ENCODE measurements around the gene HABP4.

The HABP4 gene

DNA sequence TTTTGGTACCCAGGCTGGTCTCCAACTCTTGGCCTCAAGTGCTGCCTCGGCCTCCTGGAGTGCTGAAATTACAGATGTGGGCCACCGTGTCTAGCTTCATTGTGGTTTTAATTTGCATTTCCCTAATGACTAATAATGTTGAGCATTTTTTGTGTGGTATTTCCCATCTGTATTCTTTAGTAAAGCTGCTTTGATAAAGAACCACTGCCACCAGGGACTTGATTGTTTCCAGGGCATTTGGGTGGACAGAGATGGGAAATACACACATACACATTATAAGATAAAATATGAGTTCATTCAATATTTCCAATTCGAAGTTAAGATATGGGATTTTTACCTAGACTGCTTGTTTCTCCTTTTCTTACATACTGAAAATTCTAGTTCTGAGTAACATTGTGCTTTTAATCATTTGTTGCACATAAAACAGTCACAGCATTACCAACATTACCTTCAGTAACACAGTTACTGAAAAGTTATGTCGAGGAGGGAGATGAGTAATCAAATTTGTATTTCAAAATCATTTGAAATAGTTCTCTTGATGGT is 28.9 kb downstream of the HABP4 start:
- DNase-seq: peak; percentile 58

DNA sequence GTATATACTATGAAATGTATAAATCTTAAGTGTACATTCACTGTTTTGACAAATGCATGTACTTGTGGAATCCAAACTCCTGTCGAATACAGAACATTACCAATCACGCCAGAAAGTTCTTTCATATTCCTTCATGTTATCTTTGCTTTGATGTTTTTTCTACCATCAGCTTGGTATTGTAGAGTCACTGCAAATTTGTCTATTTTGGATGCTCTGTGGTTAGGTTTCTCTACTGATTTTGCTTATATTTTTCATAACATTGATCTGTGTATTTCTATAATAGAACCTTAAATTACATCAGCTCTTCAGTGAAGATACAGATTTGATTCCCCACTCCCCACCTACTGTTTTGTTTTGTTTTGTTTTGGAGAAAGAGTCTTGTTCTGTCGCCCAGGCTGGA is 30.8 kb downstream of the HABP4 start:
- DNase-seq: no peak

GRCh38 chr9:96482476-96482875 is 32.5 kb downstream of the HABP4 start:
- no peak for DNase-seq

GRCh38 chr9:96483197-96483596 is 33.2 kb downstream of the HABP4 start:
- DNase-seq: no peak

DNA sequence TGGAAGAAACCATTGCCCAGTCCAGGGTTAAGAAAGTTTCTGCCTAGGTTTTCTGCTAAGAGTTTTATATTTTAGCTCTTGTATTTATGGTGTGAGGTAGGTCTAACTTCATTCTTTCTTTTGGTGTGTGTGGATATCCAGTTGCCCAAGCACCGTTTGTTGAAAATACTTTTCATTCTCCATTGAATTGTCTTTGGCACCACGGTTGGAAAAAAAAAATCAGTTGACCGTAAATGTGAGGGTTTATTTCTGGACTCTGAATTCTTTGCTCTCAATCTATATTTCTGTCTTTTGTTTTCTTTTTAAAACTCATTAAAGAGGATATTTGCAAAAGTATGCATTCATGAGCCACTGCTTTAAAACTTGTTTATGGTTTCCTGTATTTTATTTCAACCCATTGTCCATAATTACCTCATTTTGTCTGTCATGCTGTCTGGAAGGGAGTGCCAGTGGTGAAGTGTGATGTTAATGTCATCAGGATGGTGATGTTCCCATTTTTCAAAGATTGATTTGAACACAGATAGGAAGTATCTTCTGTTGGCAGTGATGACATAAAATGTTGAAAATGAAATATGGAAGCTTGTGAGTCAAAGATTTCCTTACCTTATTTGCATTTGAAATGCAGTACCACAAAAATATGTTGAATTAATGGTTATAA is 33.9 kb downstream of the HABP4 start:
- peak; percentile 51 for DNase-seq

- DNase-seq: no peak
Measured at GRCh38 chr9:96484521-96484931, 34.6 kb downstream of the HABP4 start.

DNA sequence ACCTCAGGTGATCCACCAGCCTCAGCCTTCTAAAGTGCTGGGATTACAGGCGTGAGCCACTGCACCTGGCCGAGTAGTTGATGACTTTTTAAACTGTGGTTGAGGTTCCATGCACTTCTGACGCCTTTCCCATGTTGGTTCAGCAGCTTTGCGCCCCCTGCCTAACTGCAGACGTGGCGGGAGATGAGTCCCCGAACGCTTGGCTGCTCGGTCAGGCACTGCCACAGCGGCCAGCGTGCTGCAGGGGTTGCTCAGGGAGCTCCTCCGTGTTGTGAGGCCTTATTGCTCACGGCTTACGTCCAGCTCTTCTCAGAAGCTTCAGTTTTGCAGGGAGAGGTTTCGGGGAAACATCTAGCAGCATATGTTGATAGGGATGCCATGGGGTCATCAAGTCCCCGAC is 35.3 kb downstream of the HABP4 start:
- no peak for DNase-seq

DNA sequence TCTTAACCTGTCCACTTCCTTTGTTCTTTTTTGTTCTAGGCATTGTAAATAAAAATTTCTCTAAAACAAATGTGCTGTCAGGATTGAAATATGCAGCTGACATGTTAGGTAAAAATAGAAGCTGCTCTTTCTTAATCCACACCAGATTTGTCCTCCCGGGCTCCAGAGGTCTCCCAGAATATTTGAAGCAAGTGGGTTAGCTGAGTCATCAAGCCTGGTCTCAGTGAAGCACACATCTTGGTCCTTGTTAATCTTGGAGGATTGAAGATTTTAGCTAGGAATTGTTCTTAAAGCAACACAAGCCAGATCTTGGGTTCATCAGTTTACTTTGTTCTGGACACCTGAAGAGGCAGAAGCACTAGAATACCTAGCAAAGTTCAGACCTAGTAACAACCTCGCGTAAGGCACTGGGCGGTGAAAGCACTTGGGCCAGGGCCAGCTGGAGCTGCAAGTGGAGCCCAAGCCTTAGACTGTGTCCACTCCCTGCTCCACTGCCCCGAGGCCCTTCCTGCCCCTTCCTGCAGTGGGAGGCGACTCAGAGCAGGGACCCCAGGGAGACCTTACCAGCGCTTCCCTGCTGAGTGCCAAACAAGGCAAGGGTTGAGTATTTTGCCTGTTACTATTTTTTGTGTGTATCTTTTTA is 36.5 kb downstream of the HABP4 start:
- DNase-seq: peak; percentile 89

DNA sequence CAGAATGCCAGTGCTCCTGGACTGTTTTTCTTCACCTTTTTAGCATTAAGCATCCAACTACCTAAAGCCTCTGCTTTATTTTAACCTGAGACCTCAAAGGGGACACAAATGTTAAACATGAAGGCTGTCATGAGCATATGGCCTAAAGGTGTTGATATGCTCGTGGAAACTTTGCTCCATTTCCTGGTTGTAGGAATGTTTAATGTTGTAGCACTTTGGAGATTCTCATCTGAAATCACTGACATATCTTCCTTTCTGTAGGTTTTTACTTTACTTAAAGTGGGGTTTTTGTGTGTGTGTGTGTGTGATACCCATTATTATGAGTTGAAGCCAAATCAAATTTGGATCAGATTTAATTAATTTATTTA is 37.0 kb downstream of the HABP4 start:
- no peak for DNase-seq

GRCh38 chr9:96487949-96488348 is 38.0 kb downstream of the HABP4 start:
- peak; percentile 68 for DNase-seq

- DNase-seq: no peak
Measured at GRCh38 chr9:96489482-96489979, 39.6 kb downstream of the HABP4 start.

GRCh38 chr9:96490534-96491078 is 40.6 kb downstream of the HABP4 start:
- DNase-seq: no peak

DNA sequence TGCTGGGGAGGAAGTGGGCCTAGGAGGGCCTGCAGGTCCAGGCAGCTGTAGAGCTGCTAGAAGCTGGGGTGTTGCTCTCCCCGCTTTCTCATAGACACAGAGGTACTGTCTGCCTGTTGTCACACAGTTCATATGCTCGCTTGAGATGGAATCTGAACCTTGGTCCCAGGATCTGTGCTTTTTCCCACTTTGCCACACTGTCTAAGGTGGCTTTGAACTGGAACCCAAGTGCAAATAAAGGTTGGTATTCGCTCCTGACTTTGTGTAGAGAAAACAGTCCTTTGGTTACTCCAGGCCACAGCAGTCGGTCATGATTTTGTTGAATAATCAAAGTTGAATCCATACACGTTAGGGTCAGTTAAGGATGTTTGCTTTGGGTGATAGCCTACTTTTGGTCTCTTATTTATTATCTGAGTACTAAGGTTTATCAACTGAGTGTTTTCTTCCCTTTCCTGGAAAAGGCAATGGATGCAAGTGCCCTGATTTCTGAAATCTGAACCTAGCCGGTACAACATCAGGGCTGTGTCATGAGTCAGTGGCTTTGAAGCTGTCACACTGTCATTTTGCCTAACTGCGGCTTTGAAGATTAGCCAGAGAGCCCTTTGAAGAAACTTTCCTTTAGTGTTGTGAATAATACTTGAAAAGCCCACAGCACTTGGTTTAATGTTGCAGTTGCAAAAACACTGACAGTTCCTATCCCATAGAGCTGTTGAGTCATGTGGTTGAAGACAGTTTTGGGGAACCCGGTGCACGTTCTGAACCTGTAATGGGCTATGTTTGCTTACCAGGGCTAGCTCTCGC is 41.3 kb downstream of the HABP4 start:
- DNase-seq: no peak

DNA sequence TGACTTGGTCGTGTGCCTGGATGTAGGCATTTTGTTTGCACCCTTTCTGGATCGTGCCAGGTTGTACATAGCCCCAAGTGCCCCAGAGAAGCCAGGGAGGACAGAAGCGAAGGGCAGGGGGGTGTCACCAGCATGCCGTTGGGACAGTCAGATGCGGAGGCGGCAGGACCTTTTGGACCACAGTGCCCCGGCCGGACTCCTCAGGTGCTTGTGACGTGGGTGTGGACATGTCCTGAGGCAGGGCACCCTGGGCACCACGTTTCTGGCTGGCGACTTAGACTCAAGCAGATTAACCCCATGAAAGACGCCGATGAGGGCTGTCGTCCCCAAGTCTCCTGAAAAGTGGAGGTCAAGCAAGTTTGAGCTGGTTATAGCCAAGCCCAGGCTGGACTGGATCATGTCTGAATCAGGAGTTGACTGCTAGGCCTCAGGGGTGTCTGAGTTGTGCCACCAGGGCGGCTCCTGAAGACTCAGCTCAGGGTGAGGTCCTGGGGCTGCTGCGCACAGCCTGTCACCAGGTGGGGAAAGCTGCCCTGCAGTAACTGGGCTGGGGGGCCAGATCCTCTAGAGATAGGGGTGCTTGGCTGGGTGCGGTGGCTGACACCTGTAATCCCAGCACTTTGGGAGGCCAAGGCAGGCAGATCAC is 42.0 kb downstream of the HABP4 start:
- DNase-seq: no peak

DNA sequence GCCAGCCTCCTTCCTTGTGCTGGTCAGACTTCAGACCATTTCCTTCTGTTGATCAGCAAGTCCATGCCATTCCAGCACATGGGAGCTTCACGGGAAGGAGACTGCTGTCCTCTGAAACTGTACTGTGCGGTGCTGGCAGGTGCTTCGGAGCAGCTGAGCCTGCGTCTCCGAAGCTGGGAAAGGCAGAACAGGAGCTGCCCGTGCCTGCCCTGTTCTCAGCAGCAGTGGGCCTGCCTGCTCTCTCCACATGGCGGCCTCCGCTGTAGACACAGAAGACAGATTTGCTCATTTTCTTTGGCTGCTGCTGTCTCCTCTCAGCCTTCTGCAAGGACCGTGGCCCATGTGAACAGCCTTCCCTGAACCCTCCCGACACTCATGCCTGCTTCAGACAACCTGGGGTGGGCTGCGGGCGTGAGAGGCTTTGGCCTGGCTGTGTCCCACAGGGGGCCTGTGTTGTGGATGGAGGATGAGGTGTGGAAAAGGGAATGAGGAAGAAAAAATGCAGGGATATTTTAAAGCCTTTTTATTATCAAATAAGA is 43.1 kb downstream of the HABP4 start:
- no peak for DNase-seq

DNA sequence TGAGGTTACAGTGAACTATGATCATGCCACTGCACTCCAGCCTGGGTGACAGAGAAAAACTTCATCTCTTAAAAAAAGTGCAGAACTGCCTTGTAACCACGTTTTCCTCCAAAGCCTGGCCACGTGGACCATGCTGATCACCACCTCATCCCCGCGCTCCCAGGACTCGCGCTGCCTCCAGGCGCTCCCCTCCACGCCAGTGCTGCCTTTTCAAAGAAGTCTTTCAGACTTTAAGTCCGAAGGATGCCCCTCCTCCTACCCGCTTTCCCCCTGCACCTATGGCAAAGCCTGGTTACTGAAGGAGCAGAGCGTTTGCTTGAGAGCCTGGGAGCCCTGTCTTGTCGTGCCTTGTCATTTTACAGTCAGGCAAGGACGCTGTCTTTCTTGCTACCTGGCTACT is 43.8 kb downstream of the HABP4 start:
- DNase-seq: no peak

- no peak for DNase-seq
Measured at GRCh38 chr9:96494215-96494800, 44.3 kb downstream of the HABP4 start.

- DNase-seq: peak; percentile 74
Measured at GRCh38 chr9:96495341-96495740, 45.4 kb downstream of the HABP4 start.

DNA sequence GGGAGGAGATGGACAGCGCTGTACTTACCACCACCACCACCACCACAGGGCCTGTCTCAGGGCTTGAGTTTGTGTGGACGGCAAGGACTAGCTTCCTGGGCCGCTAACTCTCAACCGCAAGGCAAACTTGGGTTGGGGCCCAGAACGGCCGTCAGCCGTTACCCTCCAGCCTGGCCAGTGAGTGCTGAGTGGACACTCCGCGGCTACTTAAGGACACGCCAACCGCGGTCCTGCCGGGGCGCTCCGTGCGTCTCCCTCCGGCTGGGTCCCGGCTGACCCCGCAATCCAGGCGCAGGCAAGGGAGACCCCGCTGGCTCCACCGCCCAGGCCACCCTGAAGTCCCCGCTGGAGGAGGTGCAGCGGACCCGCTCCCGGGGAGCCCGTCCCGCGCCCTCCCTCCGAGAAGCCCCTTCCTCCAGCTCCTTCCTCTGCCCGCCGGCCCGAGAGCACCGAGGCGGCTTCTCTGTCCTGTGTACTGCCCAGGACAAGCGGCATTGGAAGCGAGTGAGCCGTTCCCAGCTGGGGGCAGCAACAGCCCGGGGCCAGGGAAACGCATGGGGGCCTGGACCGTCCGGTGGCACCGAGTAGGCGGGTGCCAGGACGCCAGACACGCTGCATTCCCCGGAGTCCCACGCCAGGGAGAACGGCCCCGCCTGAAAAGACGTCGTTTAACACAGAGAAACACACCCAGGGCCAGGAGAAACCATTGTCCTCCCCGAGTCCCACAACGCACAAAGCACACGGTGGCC is 46.6 kb downstream of the HABP4 start:
- no peak for DNase-seq

GRCh38 chr9:96497117-96497399 is 47.1 kb downstream of the HABP4 start:
- no peak for DNase-seq

DNA sequence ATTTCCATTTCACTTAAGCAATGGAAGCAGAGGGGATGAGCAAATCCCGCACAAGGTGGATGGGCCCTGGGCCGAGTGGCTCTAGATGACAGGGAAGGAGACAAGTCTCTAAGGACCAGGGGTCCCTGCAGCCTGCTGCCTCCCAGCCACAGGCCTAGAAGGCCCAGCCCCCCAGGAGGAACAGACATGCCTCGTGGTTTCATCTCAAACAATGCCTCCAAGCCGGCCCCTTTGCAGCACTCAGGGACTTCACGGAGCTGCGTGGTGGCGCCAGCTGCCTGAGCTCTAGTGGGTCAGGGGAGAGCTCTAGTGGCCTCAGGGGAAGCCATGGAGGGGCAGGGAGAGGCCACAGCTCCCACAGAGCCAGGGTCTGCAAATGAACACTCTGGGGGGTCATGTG is 48.8 kb downstream of the HABP4 start:
- DNase-seq: no peak

GRCh38 chr9:96499257-96499656 is 49.3 kb downstream of the HABP4 start:
- no peak for DNase-seq

Data from fibroblast of skin of right biceps (primary cell).